ENCODE data around the gene ATOX1. TPM values are rescaled to one million over a fixed set of nuclear protein-coding genes. Genes with fewer than 3 reads are reported as not detected.

ATOX1 gene
- total and polyA plus RNA-seq, 2 of the 8 experiments (the other 6 are each of a cell fraction or from before 2014, with no cell fraction given): 79.9 to 232 TPM

DNA sequence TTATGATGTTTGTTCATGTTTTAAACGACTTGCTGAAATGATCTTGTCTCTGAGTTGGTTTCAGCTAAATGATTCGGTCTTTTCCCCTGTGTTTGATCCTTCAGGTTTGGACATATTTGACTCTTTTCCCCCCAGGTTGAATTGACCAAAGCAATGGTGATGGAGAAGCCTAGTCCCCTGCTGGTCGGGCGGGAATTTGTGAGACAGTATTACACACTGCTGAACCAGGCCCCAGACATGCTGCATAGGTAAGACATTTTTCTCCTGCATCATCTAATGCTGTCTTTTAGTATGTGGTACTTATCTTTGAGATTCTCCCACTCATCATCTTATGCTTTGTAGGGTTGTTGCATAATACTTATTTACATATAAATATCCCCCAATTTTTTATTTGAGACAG lies 28.0 kb upstream of the ATOX1 start (continued):
- TF ChIP-seq RFX5 (IDR thresholded peaks at IDR 0.05; ENCODE audit: borderline replicate concordance, low read depth, low read length) (no peak), SP2 (IDR thresholded peaks at IDR 0.05; ENCODE audit: low read length) (no peak), MAX (IDR thresholded peaks at IDR 0.05) (no peak)

All from H1 (cell line).